ENCODE data around the gene EIF5. TPM values are rescaled to one million over a fixed set of nuclear protein-coding genes. Genes with fewer than 3 reads are reported as not detected.

Gene EIF5
- total RNA-seq, 1 experiment from 2014 or later: 356 TPM

DNA sequence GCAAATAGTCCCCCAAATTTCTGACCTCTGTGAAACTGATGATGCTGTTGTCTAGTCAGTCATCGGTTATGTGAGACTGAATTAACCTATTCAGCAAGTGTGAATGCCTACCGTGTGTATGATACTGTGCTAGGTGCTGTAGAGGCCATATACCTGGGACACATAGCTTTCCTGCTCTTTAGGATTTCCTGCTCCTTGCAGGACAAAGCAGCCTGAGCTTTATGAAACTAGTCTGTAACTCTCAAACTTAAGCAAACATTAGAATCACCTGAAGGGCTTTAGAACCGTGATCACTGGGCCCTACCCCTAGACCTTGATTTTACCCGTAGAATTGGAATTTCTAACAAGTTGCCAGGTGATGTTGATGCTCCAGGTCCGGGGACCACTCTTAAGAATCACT is 58.1 kb downstream of the EIF5 start:
- Histone ChIP-seq H2BK5ac (ENCODE audit: insufficient read length, low read length) (no peak overlapping the region), H3K14ac (ENCODE audit: insufficient read depth, low read length) (no peak overlapping the region), H2AFZ (ENCODE audit: low read length) (no peak overlapping the region), H3K23ac (ENCODE audit: insufficient read length, low read depth, low read length) (no peak overlapping the region), H3K56ac (ENCODE audit: insufficient read length, low read depth, low read length) (no peak overlapping the region), H4K20me1 (ENCODE audit: control insufficient read depth, insufficient read depth, insufficient read length) (no peaks in the 10 kb centered on the region), H2BK120ac (ENCODE audit: low read depth, low read length, poor library complexity, severe bottlenecking) (no peak overlapping the region), H3K79me2 (ENCODE audit: insufficient read depth, low read length) (peaks cover 35% of the 10 kb centered on the region; the same call in 1 of the 2 replicates), H3K27me3 (ENCODE audit: insufficient read depth, low read length) (no peaks in the 10 kb centered on the region; the same call in 1 of the 2 replicates), H3K4me1 (ENCODE audit: insufficient read depth, low read length) (no peaks in the 10 kb centered on the region; the same call in 1 of the 2 replicates), H4K8ac (replicated peaks; ENCODE audit: insufficient read length, low read depth, low read length) (no peak overlapping the region), H3K4me2 (ENCODE audit: insufficient read depth, insufficient read length, low read length) (no peak overlapping the region), H2AK5ac (ENCODE audit: insufficient read length, low read length) (no peak overlapping the region), H3K23me2 (ENCODE audit: insufficient read length, low read depth, low read length, poor library complexity, severe bottlenecking) (no peaks in the 10 kb centered on the region), H2BK20ac (ENCODE audit: low read depth, low read length, poor library complexity, severe bottlenecking) (no peak overlapping the region), H2BK12ac (ENCODE audit: insufficient read length, low read depth, low read length) (no peak overlapping the region), H4K5ac (ENCODE audit: insufficient read length, low read depth, low read length) (no peak overlapping the region), H4K91ac (ENCODE audit: insufficient read length, low read depth, low read length) (no peak overlapping the region), H3K27ac (ENCODE audit: insufficient read length, low read depth, low read length) (no peak overlapping the region), H3K79me1 (ENCODE audit: insufficient read depth, low read depth, low read length, poor library complexity, severe bottlenecking) (no peaks in the 10 kb centered on the region), H2BK15ac (ENCODE audit: low read depth, low read length) (no peak overlapping the region), H3K9me3 (ENCODE audit: control insufficient read depth, low read depth, low read length) (no peaks in the 10 kb centered on the region), H3K4ac (ENCODE audit: low read depth, low read length) (no peak overlapping the region), H3T11ph (ENCODE audit: low read length) (no peak overlapping the region), H3K9ac (ENCODE audit: extremely low read depth, insufficient read length, low read length) (no peak overlapping the region), H3K18ac (ENCODE audit: insufficient read length, low read depth, low read length) (no peak overlapping the region)
- Mint-ChIP-seq H3K27me3 (ENCODE audit: low read depth) (no peaks in the 10 kb centered on the region), H3K9me3 (no peaks in the 10 kb centered on the region), H3K27ac (no peak overlapping the region), H3K36me3 (ENCODE audit: insufficient read depth in 1 of 3, low read depth in 3 of 3) (peaks cover 0 to 5% (median 2%) of the 10 kb centered on the region in 3 experiments; a peak in 5 of 7 replicates), H3K4me3 (no peak overlapping the region), H3K4me1 (peaks cover 29 to 30% of the 10 kb centered on the region in 2 experiments)
- DNase-seq: no peak
- no CpG with 5 or more reads among the region's 5 CpGs for WGBS (ENCODE audit: extremely low coverage, insufficient read length, low lambda C conversion rate)
- TF ChIP-seq, protein P1, sequence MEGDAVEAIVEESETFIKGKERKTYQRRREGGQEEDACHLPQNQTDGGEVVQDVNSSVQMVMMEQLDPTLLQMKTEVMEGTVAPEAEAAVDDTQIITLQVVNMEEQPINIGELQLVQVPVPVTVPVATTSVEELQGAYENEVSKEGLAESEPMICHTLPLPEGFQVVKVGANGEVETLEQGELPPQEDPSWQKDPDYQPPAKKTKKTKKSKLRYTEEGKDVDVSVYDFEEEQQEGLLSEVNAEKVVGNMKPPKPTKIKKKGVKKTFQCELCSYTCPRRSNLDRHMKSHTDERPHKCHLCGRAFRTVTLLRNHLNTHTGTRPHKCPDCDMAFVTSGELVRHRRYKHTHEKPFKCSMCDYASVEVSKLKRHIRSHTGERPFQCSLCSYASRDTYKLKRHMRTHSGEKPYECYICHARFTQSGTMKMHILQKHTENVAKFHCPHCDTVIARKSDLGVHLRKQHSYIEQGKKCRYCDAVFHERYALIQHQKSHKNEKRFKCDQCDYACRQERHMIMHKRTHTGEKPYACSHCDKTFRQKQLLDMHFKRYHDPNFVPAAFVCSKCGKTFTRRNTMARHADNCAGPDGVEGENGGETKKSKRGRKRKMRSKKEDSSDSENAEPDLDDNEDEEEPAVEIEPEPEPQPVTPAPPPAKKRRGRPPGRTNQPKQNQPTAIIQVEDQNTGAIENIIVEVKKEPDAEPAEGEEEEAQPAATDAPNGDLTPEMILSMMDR (conservative IDR thresholded peaks at IDR 0.05): no peak

Measured in H9 (cell line).